Kidney capillary endothelial cell (primary cell): Measurements from ENCODE around the gene EXOC3L1.

Experiments
- DNase-seq: peaks from one replicate; pipeline ENCODE4 v3.0.0-alpha.2; 2018; ENCODE audit warnings: low spot score

The EXOC3L1 gene

DNA sequence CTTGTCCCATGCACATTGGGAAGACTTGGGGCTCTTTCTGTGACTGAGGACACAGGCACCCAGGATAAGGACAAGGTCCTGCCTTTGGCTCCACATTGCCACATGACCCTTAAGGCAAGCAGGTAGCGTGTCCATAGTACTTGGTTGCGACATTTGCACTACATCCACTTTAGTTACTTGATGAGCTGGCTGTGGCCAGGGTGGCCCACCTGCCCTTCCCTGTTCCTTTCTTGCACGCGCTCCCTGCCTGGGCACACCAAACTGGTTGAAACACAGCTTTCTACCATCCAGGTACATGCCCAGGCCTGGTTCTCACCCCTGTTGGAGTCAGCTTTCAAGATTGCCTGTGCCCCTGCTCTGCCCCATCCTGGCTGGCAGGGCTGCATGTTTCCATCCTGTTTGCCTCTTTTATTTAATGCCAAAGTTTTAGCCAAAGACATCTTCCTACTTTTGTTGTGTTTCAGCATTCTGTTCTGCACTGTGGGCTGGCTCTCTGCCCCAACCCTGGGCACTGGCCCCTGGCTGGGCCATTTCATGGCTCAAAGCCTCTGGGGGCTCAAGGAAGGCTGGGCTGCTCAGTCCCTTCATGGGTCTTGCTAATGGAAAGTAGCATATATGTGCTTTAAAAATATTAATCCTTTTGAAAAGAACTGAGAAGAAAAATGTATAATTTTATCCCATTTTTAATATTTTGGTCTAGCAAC, 42.3 kb downstream of the EXOC3L1 start:
- DNase-seq = no peak

DNA sequence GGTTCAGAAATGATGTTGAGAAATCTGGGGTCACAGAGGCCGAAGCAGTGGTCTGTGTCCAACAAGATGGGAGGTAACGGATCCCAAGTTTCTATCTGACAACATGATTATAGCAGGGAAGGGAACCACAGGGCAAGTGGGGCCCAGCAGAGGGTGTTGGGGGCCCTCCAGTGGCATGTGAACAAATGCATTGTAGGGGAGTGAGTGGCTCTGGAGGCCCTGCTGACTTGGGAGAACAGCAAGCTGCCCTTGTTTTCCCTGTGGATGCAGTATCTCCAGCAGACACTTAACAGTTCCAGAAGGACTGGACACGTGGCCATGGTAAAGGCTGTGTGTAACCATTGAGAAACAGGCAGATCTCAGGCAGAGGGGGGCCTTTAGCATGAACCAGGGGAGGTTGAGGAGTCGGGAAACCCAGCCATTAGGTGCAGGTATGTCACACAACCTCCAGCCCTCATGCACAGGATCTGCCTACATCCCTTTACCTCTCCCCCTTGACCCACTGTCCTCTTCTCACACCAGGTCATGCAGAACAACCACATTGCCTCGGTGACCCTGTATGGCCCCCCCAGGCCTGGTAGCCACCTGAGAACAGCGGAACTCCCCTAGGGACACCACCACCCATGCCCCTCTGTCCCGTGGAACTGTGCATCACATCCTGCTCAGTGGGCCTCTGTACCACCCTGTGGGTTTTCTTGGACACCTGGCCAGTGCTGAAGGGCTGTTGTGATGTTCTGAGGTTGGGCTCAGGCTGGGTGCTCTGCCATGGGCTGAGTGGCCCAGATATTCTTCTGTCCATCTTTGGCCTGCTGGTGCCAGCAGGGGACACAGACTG, 43.2 kb downstream of the EXOC3L1 start:
- DNase-seq = no peak

DNA sequence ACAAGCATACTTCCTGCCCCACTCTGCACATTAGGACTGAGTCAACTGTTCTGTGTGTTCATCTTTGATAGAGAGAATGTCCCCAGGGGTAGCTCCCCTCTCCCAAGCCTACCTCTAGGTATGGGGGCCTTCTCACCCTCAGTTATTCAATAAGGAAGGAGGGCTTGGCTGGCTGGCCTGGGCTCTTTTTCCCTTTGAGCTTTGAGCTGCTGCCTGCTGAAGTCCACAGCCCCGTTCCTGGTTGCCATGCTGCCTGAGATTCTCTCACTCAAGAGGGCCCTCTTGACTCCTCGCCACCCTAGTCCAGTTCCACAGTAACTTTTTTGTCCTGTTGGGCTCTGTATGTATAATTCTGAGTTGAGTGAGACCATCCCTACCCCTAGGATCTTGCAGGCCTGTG, 44.2 kb downstream of the EXOC3L1 start:
- no peak for DNase-seq

DNA sequence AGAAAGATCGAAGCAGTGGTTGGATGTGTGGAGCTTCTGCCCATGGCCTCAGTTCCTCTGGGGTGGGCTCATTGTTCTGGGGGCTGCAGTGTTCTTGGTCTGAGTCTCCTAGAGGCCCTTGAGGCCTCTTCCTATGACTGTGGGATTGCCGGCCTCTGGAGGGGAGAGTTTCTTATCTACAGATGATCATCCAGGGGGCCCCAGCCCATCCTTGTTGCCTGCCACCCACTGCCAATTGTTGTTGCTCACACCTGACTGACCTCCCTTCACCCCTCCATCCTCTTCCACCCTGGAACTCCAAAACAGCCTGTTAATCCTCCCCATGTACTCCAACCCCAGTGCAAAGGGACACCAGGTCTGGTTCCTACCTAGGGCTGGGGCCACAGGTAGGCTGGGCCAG, 45.0 kb downstream of the EXOC3L1 start:
- no peak for DNase-seq

DNA sequence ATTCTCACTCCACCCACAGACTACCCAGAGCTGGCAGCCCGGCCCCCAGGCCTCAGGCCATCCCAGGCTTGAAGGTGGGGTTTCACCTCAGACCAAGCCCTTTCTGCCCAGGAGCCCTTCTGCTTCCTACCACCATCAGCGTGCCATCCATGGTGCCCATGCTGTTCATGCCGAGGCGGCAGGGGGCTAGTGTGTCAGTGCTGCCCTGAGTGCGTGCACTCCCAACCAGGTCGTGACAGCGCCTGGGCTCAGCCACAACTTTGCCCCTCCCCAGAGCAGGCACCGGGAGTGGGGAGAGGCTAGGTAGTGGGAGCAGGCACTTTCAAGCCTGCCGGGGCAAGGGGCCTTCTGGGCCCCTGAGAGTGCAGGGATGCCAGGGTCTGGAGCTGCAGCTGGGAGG, 47.6 kb downstream of the EXOC3L1 start:
- no peak for DNase-seq

DNA sequence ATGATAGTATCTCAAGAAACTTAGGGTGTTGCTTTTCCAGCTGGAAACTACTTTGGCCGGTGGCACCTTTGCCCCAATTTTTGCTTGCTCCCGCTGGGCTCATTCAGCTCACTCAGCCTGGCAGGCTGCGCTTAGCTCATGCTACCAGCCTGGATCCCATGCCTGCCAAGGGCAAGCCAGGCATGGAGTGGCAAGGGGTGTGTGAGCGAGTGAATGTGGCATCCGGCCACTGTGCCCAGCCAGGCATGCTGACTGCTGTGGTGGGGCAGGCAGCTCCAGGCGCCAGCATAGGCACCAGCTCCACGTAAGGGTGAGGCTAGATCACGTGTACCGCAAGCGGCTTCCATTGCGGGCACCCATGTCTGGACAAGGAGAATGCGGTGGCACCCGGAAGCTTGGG, 48.5 kb downstream of the EXOC3L1 start:
- no peak for DNase-seq

DNA sequence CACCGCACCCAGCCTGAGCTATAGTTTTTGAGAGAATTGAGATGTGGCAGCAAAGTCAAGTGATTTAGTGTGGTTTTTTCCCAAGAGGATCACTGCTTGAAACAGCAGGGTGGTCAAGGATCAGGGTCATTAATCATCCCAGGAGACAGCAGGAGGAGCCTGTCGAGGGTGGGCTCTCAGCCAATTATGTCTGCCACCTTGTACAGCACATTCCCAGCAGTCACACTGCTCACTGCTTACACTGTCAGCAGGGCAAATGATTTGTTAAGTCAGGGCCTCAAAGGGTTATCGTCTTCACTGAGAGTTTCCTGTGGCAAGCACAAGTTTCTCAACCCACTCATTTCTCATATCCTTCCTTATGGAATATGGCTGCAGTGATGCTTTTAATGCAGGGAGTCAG, 52.3 kb downstream of the EXOC3L1 start:
- DNase-seq = no peak
